Naive thymus-derived CD8-positive, alpha-beta T cell (primary cell): ENCODE measurements around the gene CCT3. TPM values are rescaled to one million over a fixed set of nuclear protein-coding genes. Genes with fewer than 3 reads are reported as not detected.
"Not testable (repeated sequence)": the region's sequence is repeated elsewhere in the genome, so short reads cannot be mapped to it uniquely, and the experiment has no call there.

Source experiments
- ATAC-seq, 2 donors: fragments of 150-1000 bp; cut with Tn5 transposase in 1 of 2; sonication (Bioruptor Pico), chemical (Tn5 transposase) in 1 of 2; 1 replicate in 1 of 2; 2 replicates in 1 of 2; pipeline ENCODE4 v1.10.0; 2021; ENCODE audit warnings: mild to moderate bottlenecking in 2 of 2, moderate library complexity in 2 of 2
- POLR2A ChIA-PET: fragments of 350-600 bp; sonication (Branson Sonifier 250); formaldehyde crosslinking; loops from one replicate; lab custom pipeline; 2021; ENCODE audit warnings: antibody characterized with exemption; lab: Charles Lee
- DNase-seq, 10 donors: peaks; one replicate each; pipeline versions ENCODE4 v3.0.0 to v3.0.0-alpha.2; 2020 to 2022
- H3K27ac Mint-ChIP-seq, 10 donors: one replicate each; pipeline ENCODE4 v1.8.0; 2020 to 2022; ENCODE audit warnings: mild to moderate bottlenecking in 10 of 10, mixed read lengths in 10 of 10, moderate library complexity in 4 of 10, inconsistent platforms in 1 of 10
- H3K27me3 Mint-ChIP-seq, 5 donors: one replicate each; pipeline ENCODE4 v1.8.0; 2021 to 2022; ENCODE audit warnings: mixed read lengths in 5 of 5
- H3K36me3 Mint-ChIP-seq, 3 donors: one replicate each; pipeline ENCODE4 v1.8.0; 2020 to 2022; ENCODE audit warnings: mixed read lengths in 3 of 3, mild to moderate bottlenecking in 2 of 3, inconsistent platforms in 1 of 3
- H3K4me1 Mint-ChIP-seq, 4 donors: one replicate each; pipeline ENCODE4 v1.8.0; 2021 to 2022; ENCODE audit warnings: mixed read lengths in 4 of 4
- H3K4me3 Mint-ChIP-seq, 10 donors: one replicate each; pipeline ENCODE4 v1.8.0; 2020 to 2022; ENCODE audit warnings: mild to moderate bottlenecking in 10 of 10, mixed read lengths in 10 of 10, moderate library complexity in 6 of 10, inconsistent platforms in 1 of 10
- H3K9me3 Mint-ChIP-seq, 9 donors: one replicate each; pipeline ENCODE4 v1.8.0; 2020 to 2022; ENCODE audit warnings: mixed read lengths in 9 of 9, mild to moderate bottlenecking in 3 of 9, inconsistent platforms in 1 of 9, moderate library complexity in 1 of 9
- polyA plus RNA-seq, 3 donors: library from polyadenylated mRNA; unstranded; fragments of 300-500 nt; fragmentation: Illumina TruSeq; gene quantifications; one replicate each; pipeline ENCODE4 v1.2.3, GENCODE V29; 2021
- total RNA-seq, 8 experiments: library from RNA in 2 of 8; stranded (reverse) in 2 of 8; gene quantifications; one replicate each; pipeline ENCODE4 v1.2.3 and lab custom pipeline; 2021 to 2026

Gene CCT3
- total and polyA plus RNA-seq, 5 experiments from 2014 or later: 142 to 270 (median 232) TPM

- POLR2A ChIA-PET: no interaction called here
- H3K27ac Mint-ChIP-seq: no peak overlapping the region
- peaks cover 0 to 2% (median 0%) of the 10 kb centered on the region in 9 donors for H3K9me3 Mint-ChIP-seq
- H3K36me3 Mint-ChIP-seq: peaks cover 0 to 1% (median 0%) of the 10 kb centered on the region in 3 donors
- H3K4me3 Mint-ChIP-seq: no peak overlapping the region
- peaks cover 3 to 6% (median 4%) of the 10 kb centered on the region in 4 donors for H3K4me1 Mint-ChIP-seq
- peaks cover 18 to 61% (median 35%) of the 10 kb centered on the region in 5 donors for H3K27me3 Mint-ChIP-seq
- ATAC-seq (no peak), DNase-seq (no peak)
Observed at GRCh38 chr1:156366378-156367166, 28.5 kb upstream of the CCT3 start.

GRCh38 chr1:156365754-156366153, 27.7 kb upstream of the CCT3 start:
- Mint-ChIP-seq H3K9me3 (peaks cover 0 to 2% (median 0%) of the 10 kb centered on the region in 9 donors), H3K27me3 (peaks cover 18 to 63% (median 35%) of the 10 kb centered on the region in 5 donors)

GRCh38 chr1:156360534-156360933, 22.4 kb upstream of the CCT3 start:
- Mint-ChIP-seq H3K4me1 (peaks cover 5 to 9% (median 7%) of the 10 kb centered on the region in 4 donors), H3K27me3 (peaks cover 14 to 47% (median 35%) of the 10 kb centered on the region in 5 donors), H3K9me3 (peaks cover 0 to 2% (median 0%) of the 10 kb centered on the region in 9 donors), H3K36me3 (no peaks in the 10 kb centered on the region), H3K27ac (no peak overlapping the region), H3K4me3 (no peak overlapping the region)
- POLR2A ChIA-PET: no interaction called here
- DNase-seq: no peak
- ATAC-seq: no peak

More at GRCh38 chr1:156365754-156366153, 27.7 kb upstream of the CCT3 start:
- ATAC-seq: no peak
- H3K36me3 Mint-ChIP-seq: peaks cover 0 to 1% (median 0%) of the 10 kb centered on the region in 3 donors
- peaks cover 3 to 6% (median 4%) of the 10 kb centered on the region in 4 donors for H3K4me1 Mint-ChIP-seq
- DNase-seq: no peak
- no peak overlapping the region for H3K4me3 Mint-ChIP-seq
- no peak overlapping the region for H3K27ac Mint-ChIP-seq
- POLR2A ChIA-PET: no interaction called here

GRCh38 chr1:156359973-156360372, 21.9 kb upstream of the CCT3 start:
- POLR2A ChIA-PET: no interaction called here
- Mint-ChIP-seq H3K27me3 (peaks cover 10 to 44% (median 31%) of the 10 kb centered on the region in 5 donors), H3K27ac (no peak overlapping the region), H3K36me3 (no peaks in the 10 kb centered on the region), H3K9me3 (no peaks in the 10 kb centered on the region), H3K4me1 (peaks cover 5 to 9% (median 7%) of the 10 kb centered on the region in 4 donors), H3K4me3 (no peak overlapping the region)
- DNase-seq: no peak
- ATAC-seq: no peak

- H3K4me1 Mint-ChIP-seq: peaks cover 5 to 9% (median 7%) of the 10 kb centered on the region in 4 donors
- no peaks in the 10 kb centered on the region for H3K9me3 Mint-ChIP-seq
- peaks cover 8 to 44% (median 26%) of the 10 kb centered on the region in 5 donors for H3K27me3 Mint-ChIP-seq
- ATAC-seq (no peak), DNase-seq (no peak)
- H3K4me3 Mint-ChIP-seq: no peak overlapping the region
- POLR2A ChIA-PET: interaction anchor here (0.7 kb wide), 1 partner anchor 1738 kb away, joined by 3 read pairs; no protein-coding TSS in a partner anchor
- H3K36me3 Mint-ChIP-seq: no peaks in the 10 kb centered on the region
- H3K27ac Mint-ChIP-seq: peak overlapping the region in 1 of 10 donors; percentile 9
Observed at GRCh38 chr1:156359249-156359648, 21.2 kb upstream of the CCT3 start.

- Mint-ChIP-seq H3K4me1 (peaks cover 5 to 9% (median 7%) of the 10 kb centered on the region in 4 donors), H3K27me3 (peaks cover 4 to 42% (median 24%) of the 10 kb centered on the region in 5 donors), H3K9me3 (no peaks in the 10 kb centered on the region), H3K4me3 (no peak overlapping the region), H3K36me3 (no peaks in the 10 kb centered on the region), H3K27ac (peak overlapping the region in 1 of 10 donors; percentile 90)
- no peak for ATAC-seq
- no peak for DNase-seq
- POLR2A ChIA-PET: interaction anchor here (0.5 kb wide), 1 partner anchor 243 kb away, joined by 3 read pairs; the partner anchor contains the start of gene GPATCH4
Observed at GRCh38 chr1:156358641-156359040, 20.5 kb upstream of the CCT3 start.

GRCh38 chr1:156357977-156358376, 19.9 kb upstream of the CCT3 start:
- peaks cover 4 to 42% (median 22%) of the 10 kb centered on the region in 5 donors for H3K27me3 Mint-ChIP-seq
- POLR2A ChIA-PET: interaction anchor here (0.5 kb wide), 1 partner anchor 244 kb away, joined by 3 read pairs; the partner anchor contains the start of gene GPATCH4
- no peak overlapping the region for H3K27ac Mint-ChIP-seq
- H3K9me3 Mint-ChIP-seq: no peaks in the 10 kb centered on the region
- no peak overlapping the region for H3K4me3 Mint-ChIP-seq
- H3K36me3 Mint-ChIP-seq: no peaks in the 10 kb centered on the region
- ATAC-seq (no peak), DNase-seq (no peak)
- H3K4me1 Mint-ChIP-seq: peaks cover 5 to 9% (median 7%) of the 10 kb centered on the region in 4 donors

GRCh38 chr1:156356875-156357534, 18.9 kb upstream of the CCT3 start:
- no peak overlapping the region for H3K27ac Mint-ChIP-seq
- ATAC-seq (peak; percentile 99 to 100), DNase-seq (peak; percentile 45 to 67 (median 62))
- peak overlapping the region in 3 of 10 donors; percentile 14 to 71 (median 48) for H3K4me3 Mint-ChIP-seq
- H3K4me1 Mint-ChIP-seq: peaks cover 5 to 9% (median 7%) of the 10 kb centered on the region in 4 donors
- H3K27me3 Mint-ChIP-seq: peaks cover 4 to 42% (median 22%) of the 10 kb centered on the region in 5 donors
- POLR2A ChIA-PET: no interaction called here
- no peaks in the 10 kb centered on the region for H3K9me3 Mint-ChIP-seq
- no peaks in the 10 kb centered on the region for H3K36me3 Mint-ChIP-seq

GRCh38 chr1:156356262-156356874, 18.3 kb upstream of the CCT3 start:
- Mint-ChIP-seq H3K4me1 (peaks cover 5 to 9% (median 7%) of the 10 kb centered on the region in 4 donors), H3K4me3 (peak overlapping the region in 1 of 10 donors; percentile 48), H3K36me3 (no peaks in the 10 kb centered on the region), H3K27me3 (peaks cover 4 to 42% (median 22%) of the 10 kb centered on the region in 5 donors), H3K27ac (peak overlapping the region in 1 of 10 donors; percentile 84), H3K9me3 (no peaks in the 10 kb centered on the region)
- no peak for DNase-seq
- no peak for ATAC-seq
- POLR2A ChIA-PET: no interaction called here

- Mint-ChIP-seq H3K27ac (peak overlapping the region in 1 of 10 donors; percentile 71), H3K27me3 (peaks cover 4 to 30% (median 17%) of the 10 kb centered on the region in 5 donors)
- POLR2A ChIA-PET: interaction anchor here (0.7 kb wide), 1 partner anchor 12 kb away, joined by 6 read pairs; no protein-coding TSS in a partner anchor
- H3K9me3 Mint-ChIP-seq, H3K4me1 Mint-ChIP-seq, DNase-seq, H3K4me3 Mint-ChIP-seq, ATAC-seq, H3K36me3 Mint-ChIP-seq: not testable (repeated sequence)
Observed at GRCh38 chr1:156352481-156352880, 14.4 kb upstream of the CCT3 start.

GRCh38 chr1:156347331-156347730, 9.2 kb upstream of the CCT3 start:
- H3K4me1 Mint-ChIP-seq: no peaks in the 10 kb centered on the region
- POLR2A ChIA-PET: no interaction called here
- H3K27me3 Mint-ChIP-seq: peaks cover 0 to 16% (median 11%) of the 10 kb centered on the region in 5 donors
- no peaks in the 10 kb centered on the region for H3K36me3 Mint-ChIP-seq
- DNase-seq (no peak), ATAC-seq (no peak)
- H3K9me3 Mint-ChIP-seq: no peaks in the 10 kb centered on the region
- no peak overlapping the region for H3K27ac Mint-ChIP-seq
- no peak overlapping the region for H3K4me3 Mint-ChIP-seq

- Mint-ChIP-seq H3K4me1 (no peaks in the 10 kb centered on the region), H3K4me3 (no peak overlapping the region), H3K36me3 (no peaks in the 10 kb centered on the region), H3K27ac (no peak overlapping the region), H3K9me3 (no peaks in the 10 kb centered on the region), H3K27me3 (peaks cover 0 to 16% (median 11%) of the 10 kb centered on the region in 5 donors)
- ATAC-seq: no peak
- DNase-seq: no peak
- POLR2A ChIA-PET: interaction anchor here (0.7 kb wide), 1 partner anchor 209 kb away, joined by 7 read pairs; no protein-coding TSS in a partner anchor
Observed at GRCh38 chr1:156346636-156347035, 8.5 kb upstream of the CCT3 start.
